ENCODE results near the gene DHRS9. TPM values are rescaled to one million over a fixed set of nuclear protein-coding genes. Genes with fewer than 3 reads are reported as not detected.

The DHRS9 gene
- total RNA-seq, 2 donors from 2014 or later = 31.4 to 135 TPM

DNA sequence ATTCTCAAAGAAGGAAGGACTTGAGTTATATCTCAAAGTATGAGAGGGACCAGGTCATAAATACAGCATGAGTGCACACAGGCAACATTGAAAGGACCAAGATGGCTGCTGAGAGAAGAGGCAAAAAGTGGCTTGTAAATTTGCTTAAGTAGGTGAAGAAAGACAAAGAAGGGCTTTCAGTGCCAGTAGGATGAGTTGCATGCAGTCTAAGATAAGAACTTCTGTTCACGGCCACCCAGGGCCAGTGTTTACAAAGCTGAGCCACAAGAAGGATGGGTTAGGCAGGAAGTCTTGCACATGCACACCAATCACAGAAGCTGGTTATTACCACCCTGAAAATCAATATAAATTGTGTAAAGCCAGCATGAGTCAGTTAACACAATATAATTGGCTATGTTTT is 35.1 kb upstream of the DHRS9 start:
- Histone ChIP-seq H3K36me3 (no peaks in the 10 kb centered on the region), H3K9me3 (no peaks in the 10 kb centered on the region), H3K27ac (no peak overlapping the region), H3K4me3 (no peak overlapping the region), H3K4me1 (no peaks in the 10 kb centered on the region), H3K27me3 (no peaks in the 10 kb centered on the region)
- no peak for DNase-seq (ENCODE audit: low spot score)
- no peak for TF ChIP-seq CTCF (IDR thresholded peaks at IDR 0.05)

DNA sequence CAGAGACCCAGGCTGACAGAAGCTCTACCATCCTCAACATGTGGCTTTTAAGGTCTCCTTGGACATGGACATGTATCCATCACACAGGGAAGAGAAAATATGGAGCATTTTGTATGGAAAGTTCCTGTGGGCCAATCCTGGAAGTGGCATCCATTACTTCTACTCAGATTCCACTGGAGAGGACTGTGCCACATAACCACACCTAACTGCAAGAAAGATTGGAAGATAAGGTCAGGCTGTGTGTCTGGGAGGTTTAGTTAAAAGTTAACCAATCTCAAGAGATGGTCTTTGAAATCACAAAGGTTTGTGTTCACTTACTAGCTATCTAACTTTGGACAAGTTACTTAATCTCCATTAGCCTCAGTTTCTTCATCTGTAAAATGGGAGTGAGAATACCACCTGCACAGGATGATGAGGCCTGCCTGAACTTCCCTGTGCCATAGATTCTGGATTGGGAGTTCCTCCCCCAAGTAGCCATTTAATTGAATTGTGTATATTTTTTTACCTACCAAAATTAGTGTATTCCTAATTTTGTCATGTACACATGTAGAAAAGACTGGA is 34.3 kb upstream of the DHRS9 start:
- H3K27me3 ChIP-seq = no peaks in the 10 kb centered on the region
- TF ChIP-seq CTCF (IDR thresholded peaks at IDR 0.05) = no peak
- no peak overlapping the region for H3K27ac ChIP-seq
- no peaks in the 10 kb centered on the region for H3K4me1 ChIP-seq
- H3K36me3 ChIP-seq = no peaks in the 10 kb centered on the region
- H3K9me3 ChIP-seq = no peaks in the 10 kb centered on the region
- DNase-seq (ENCODE audit: low spot score) = no peak
- no peak overlapping the region for H3K4me3 ChIP-seq

DNA sequence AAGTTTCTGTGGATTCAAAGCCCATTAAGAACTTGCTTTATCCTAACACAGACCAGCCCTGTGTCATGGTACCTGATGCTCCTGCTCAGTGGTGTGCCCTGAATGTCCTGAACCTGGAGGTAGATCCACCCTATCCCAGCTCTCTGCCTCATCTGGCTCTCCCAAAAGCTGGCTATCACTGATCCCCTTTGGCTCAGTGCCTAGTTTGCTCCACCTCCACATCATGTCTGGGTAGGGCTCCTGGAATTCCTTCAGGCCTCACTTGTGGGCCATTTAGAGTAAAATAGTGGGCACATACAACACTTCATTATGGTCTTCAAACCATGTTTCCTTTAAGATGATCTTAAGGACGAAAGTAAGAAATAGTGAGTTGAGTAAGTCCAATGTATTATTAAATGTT is 33.5 kb upstream of the DHRS9 start:
- no peaks in the 10 kb centered on the region for H3K27me3 ChIP-seq
- H3K4me3 ChIP-seq = no peak overlapping the region
- TF ChIP-seq CTCF (IDR thresholded peaks at IDR 0.05) = no peak
- H3K9me3 ChIP-seq = no peaks in the 10 kb centered on the region
- H3K27ac ChIP-seq = no peak overlapping the region
- H3K4me1 ChIP-seq = no peaks in the 10 kb centered on the region
- DNase-seq (ENCODE audit: low spot score) = no peak
- H3K36me3 ChIP-seq = no peaks in the 10 kb centered on the region

DNA sequence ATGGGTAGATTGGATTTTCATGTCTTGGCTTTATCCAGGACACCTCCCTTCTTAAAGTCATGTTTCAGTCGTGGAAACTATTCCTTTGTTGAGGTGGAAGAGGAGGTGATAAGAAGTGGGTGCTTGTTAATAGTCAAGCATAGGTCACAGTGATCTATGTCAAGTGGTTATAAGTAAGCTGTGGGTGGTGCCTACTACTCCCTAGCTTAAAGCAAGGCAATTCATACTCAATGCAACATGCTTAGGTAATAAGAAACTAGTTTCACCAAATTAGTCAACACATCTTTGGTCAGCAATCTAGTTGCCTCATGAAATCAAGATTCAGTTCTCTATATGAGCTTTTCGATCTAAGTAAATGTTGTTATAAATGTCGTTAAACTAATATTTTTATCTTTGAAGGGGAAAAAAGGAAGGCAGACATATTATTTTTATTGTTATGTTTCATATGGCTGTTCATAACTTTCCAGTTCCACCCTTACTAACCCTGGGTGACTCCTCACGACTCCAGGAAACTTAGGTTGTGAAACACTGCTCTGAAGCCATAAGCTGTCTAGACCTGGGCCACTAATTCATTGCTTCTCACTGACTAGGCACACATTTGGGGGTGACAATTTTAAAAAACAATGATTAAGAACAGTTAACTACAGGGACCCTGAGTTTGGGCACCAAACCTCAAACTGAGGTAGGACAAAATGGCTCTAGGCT is 32.5 kb upstream of the DHRS9 start:
- Histone ChIP-seq H3K4me3 (no peak overlapping the region), H3K27ac (no peak overlapping the region), H3K36me3 (no peaks in the 10 kb centered on the region), H3K27me3 (no peaks in the 10 kb centered on the region), H3K9me3 (no peaks in the 10 kb centered on the region), H3K4me1 (no peaks in the 10 kb centered on the region)
- no peak for DNase-seq (ENCODE audit: low spot score)
- no peak for TF ChIP-seq CTCF (IDR thresholded peaks at IDR 0.05)

GRCh38 chr2:169038338-169038757 is 31.0 kb upstream of the DHRS9 start:
- Histone ChIP-seq H3K4me1 (no peaks in the 10 kb centered on the region), H3K27me3 (no peaks in the 10 kb centered on the region)
- DNase-seq (ENCODE audit: low spot score) = no peak

More at GRCh38 chr2:169038338-169038757, 31.0 kb upstream of the DHRS9 start:
- H3K36me3 ChIP-seq = no peaks in the 10 kb centered on the region
- H3K27ac ChIP-seq = no peak overlapping the region
- no peak for TF ChIP-seq CTCF (IDR thresholded peaks at IDR 0.05)
- no peak overlapping the region for H3K4me3 ChIP-seq
- peaks cover 0 to 11% of the 10 kb centered on the region in 2 donors for H3K9me3 ChIP-seq
